Hepatocyte (in vitro differentiated cells): Measurements from ENCODE around the gene ADAMTS14. TPM values are rescaled to one million over a fixed set of nuclear protein-coding genes. Genes with fewer than 3 reads are reported as not detected.

ENCODE experiments used
- DNase-seq: peaks from one replicate; pipeline ENCODE4 v3.0.0-alpha.2; 2016; ENCODE audit warnings: low spot score
- H2AFZ ChIP-seq: fragments of 200-600 bp; sonication (generic); 2 replicates; pipeline ENCODE4 v1.6.0; 2016; ENCODE audit warnings: antibody characterized with exemption, mild to moderate bottlenecking
- H3K27ac ChIP-seq: fragments of 200-600 bp; sonication (generic); 2 replicates; pipeline ENCODE4 v1.5.1; 2016; ENCODE audit warnings: mild to moderate bottlenecking
- H3K27me3 ChIP-seq: fragments of 200-600 bp; sonication (generic); 2 replicates; pipeline ENCODE4 v1.6.1; 2016
- H3K36me3 ChIP-seq: fragments of 200-600 bp; sonication (generic); replicated peaks from 2 replicates; pipeline ENCODE4 v1.5.1; 2016; ENCODE audit warnings: low read depth; ENCODE audit not compliant: insufficient read depth
- H3K4me1 ChIP-seq: fragments of 200-600 bp; sonication (generic); 2 replicates; pipeline ENCODE4 v1.5.1; 2016; ENCODE audit warnings: mild to moderate bottlenecking, moderate library complexity; ENCODE audit not compliant: insufficient read depth
- H3K4me2 ChIP-seq: fragments of 200-600 bp; sonication (generic); 2 replicates; pipeline ENCODE4 v1.6.0; 2016
- H3K4me3 ChIP-seq: fragments of 200-600 bp; sonication (generic); 2 replicates; pipeline ENCODE4 v1.5.1; 2016; ENCODE audit warnings: mild to moderate bottlenecking
- H3K79me2 ChIP-seq: fragments of 200-600 bp; sonication (generic); 2 replicates; pipeline ENCODE4 v1.6.0; 2017; ENCODE audit warnings: mild to moderate bottlenecking
- H3K9me2 ChIP-seq: fragments of 200-600 bp; sonication (generic); replicated peaks from 2 replicates; pipeline ENCODE4 v1.6.0; 2017; ENCODE audit warnings: mild to moderate bottlenecking; ENCODE audit not compliant: insufficient read depth
- H3K9me3 ChIP-seq: fragments of 200-600 bp; sonication (generic); 2 replicates; pipeline ENCODE4 v1.5.1; 2016; ENCODE audit warnings: low read depth, mild to moderate bottlenecking
- H4K20me1 ChIP-seq: fragments of 200-600 bp; sonication (generic); 2 replicates; pipeline ENCODE4 v1.6.0; 2016; ENCODE audit warnings: mild to moderate bottlenecking; ENCODE audit not compliant: insufficient read depth, poor library complexity, severe bottlenecking
- EZH2 ChIP-seq: fragments of 200-600 bp; sonication (generic); IDR thresholded peaks from 2 replicates; pipeline ENCODE4 v1.6.1; 2016; ENCODE audit warnings: antibody characterized with exemption, mild to moderate bottlenecking, borderline replicate concordance
- EZH2phosphoT487 ChIP-seq: fragments of 200-600 bp; sonication (generic); IDR thresholded peaks from one replicate; pipeline ENCODE4 v1.6.1; 2018; ENCODE audit warnings: antibody characterized with exemption, mild to moderate bottlenecking, low read depth, moderate library complexity; ENCODE audit not compliant: unreplicated experiment, severe bottlenecking
- WGBS: methylation state at CpG from one replicate; pipeline ENCODE4 v1.1.6; 2016; ENCODE audit warnings: low lambda C conversion rate; ENCODE audit errors: missing lambda C conversion rate; 5-methylcytosine and 5-hydroxymethylcytosine counted together
- polyA plus RNA-seq: library from polyadenylated mRNA; unstranded; fragments of >200 nt; fragmentation: Nextera tagmentation; extraction: Ambion mirVana; gene quantifications from 2 replicates; pipeline ENCODE4 v1.2.1, GENCODE V29; 2016
- total RNA-seq: library from RNA; depleted of rRNA; stranded (reverse); fragments of >200 nt; gene quantifications from 2 replicates; pipeline ENCODE4 v1.2.3, GENCODE V29; 2014
- TF ChIP-seq, protein P1 (sequence below): fragments of 200-600 bp; sonication (generic); IDR thresholded peaks from 2 replicates; pipeline ENCODE4 v1.5.1; 2016; ENCODE audit warnings: antibody characterized with exemption, mild to moderate bottlenecking; ENCODE audit not compliant: poor library complexity

Gene ADAMTS14
- total and polyA plus RNA-seq, 2 experiments from 2014 or later, result 0.87 to 2.1 TPM

DNA sequence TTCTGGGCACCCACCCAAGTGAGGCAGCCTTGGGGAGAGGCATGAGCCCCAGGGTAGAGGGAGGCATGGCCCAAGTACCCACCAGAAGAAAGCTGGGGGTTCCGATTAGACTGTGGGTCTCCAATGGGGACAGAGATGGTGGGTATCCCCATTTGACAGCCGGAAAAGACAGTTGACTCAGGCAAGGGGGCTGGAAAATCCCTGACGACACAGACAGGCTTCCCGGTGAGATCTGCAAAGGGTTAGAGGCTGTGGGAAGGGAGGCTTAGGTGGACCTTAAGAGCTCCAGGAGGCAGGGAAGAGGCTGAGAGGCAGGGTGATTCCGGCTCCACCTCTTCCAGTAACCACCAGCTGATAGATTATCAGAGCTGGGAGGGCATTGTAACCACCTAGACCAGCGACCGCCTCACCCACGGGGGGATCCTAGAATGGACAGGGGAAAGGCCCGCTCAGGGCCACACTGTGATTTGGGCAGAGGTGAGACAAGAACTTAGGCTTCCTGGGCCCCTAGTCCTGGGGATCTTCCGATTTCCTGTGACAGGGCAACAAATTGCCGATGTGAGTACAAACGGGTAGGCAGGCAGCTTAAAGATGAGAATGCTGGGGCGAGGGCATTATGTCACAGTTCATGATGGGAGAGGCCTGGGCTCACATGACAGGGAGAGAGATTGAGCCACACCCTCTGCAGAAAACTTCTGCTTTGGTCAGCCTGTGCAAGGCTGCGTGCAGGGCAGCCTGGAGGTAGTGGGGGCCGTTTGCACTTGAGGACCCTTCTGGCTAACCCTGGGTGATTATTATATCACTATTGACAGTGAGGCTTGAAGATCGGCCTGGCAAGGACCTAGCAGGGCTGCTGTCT, 107.4 kb downstream of the ADAMTS14 start:
- H3K9me3 ChIP-seq, result no peaks in the 10 kb centered on the region
- no peaks in the 10 kb centered on the region for H3K27me3 ChIP-seq
- H3K79me2 ChIP-seq, result no peaks in the 10 kb centered on the region
- H3K4me3 ChIP-seq, result no peak overlapping the region
- H3K4me1 ChIP-seq, result peaks cover 4% of the 10 kb centered on the region
- H3K4me2 ChIP-seq, result no peak overlapping the region
- no peaks in the 10 kb centered on the region for H3K36me3 ChIP-seq
- no peak overlapping the region for H3K27ac ChIP-seq
- no peak overlapping the region for H2AFZ ChIP-seq
- no peak for TF ChIP-seq EZH2
- TF ChIP-seq, protein P1, sequence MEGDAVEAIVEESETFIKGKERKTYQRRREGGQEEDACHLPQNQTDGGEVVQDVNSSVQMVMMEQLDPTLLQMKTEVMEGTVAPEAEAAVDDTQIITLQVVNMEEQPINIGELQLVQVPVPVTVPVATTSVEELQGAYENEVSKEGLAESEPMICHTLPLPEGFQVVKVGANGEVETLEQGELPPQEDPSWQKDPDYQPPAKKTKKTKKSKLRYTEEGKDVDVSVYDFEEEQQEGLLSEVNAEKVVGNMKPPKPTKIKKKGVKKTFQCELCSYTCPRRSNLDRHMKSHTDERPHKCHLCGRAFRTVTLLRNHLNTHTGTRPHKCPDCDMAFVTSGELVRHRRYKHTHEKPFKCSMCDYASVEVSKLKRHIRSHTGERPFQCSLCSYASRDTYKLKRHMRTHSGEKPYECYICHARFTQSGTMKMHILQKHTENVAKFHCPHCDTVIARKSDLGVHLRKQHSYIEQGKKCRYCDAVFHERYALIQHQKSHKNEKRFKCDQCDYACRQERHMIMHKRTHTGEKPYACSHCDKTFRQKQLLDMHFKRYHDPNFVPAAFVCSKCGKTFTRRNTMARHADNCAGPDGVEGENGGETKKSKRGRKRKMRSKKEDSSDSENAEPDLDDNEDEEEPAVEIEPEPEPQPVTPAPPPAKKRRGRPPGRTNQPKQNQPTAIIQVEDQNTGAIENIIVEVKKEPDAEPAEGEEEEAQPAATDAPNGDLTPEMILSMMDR, result no peak
- no peak for TF ChIP-seq EZH2phosphoT487
- 84% methylated on average over 16 of the region's 16 CpGs for WGBS
- H4K20me1 ChIP-seq, result no peaks in the 10 kb centered on the region
- no peaks in the 10 kb centered on the region for H3K9me2 ChIP-seq
- no peak for DNase-seq

DNA sequence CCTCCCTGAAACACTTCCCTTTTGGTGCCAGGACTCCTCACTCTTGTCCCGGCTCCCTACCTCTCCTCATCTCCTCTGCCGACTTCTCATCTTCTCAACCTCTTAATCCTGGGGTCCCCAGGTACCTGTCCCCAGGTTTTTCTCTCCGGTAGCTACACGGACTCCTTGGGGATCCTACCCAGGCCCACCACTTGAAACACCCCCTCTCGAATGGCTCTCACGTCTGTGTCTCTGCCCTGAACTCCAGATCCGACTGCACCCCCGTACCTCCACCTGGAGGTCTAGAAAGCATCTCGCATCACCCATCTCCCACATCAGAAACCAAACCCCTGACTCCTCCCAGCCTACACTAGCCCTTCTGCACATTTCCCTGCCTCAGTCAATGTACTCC, 108.1 kb downstream of the ADAMTS14 start:
- Histone ChIP-seq H4K20me1 (no peaks in the 10 kb centered on the region), H3K4me2 (no peak overlapping the region), H3K36me3 (no peaks in the 10 kb centered on the region), H3K4me1 (peaks cover 4% of the 10 kb centered on the region), H3K27me3 (no peaks in the 10 kb centered on the region), H3K4me3 (no peak overlapping the region), H3K9me3 (no peaks in the 10 kb centered on the region), H3K79me2 (no peaks in the 10 kb centered on the region), H3K9me2 (no peaks in the 10 kb centered on the region), H3K27ac (no peak overlapping the region), H2AFZ (no peak overlapping the region)
- DNase-seq, result no peak
- WGBS, result 98% methylated on average over 9 of the region's 9 CpGs
- TF ChIP-seq EZH2, result no peak
- TF ChIP-seq, protein P1, result no peak
- no peak for TF ChIP-seq EZH2phosphoT487

DNA sequence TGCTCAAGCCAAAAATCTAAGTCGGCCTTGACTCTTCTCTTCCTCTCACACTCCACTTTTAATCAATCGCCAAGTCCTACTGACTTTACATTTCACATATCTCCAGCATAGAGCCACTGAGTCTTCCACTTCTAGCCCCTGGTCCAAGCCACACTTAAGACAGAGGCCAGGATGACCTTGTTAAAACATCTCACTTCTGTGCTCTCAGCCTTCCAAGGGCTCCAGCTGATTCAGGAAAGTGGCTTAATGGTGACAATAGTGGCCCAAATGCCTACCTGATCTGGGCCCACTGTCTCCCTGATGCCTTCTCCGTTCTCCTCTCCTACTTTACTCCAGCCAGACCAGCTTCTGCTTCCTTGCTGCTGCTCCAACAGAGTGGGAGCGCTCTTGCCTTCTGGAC, 108.5 kb downstream of the ADAMTS14 start:
- Histone ChIP-seq H3K9me2 (no peaks in the 10 kb centered on the region), H3K4me3 (no peak overlapping the region), H2AFZ (no peak overlapping the region), H3K9me3 (no peaks in the 10 kb centered on the region), H3K36me3 (no peaks in the 10 kb centered on the region), H4K20me1 (no peaks in the 10 kb centered on the region), H3K27ac (no peak overlapping the region), H3K4me2 (no peak overlapping the region), H3K4me1 (peaks cover 4% of the 10 kb centered on the region), H3K27me3 (no peaks in the 10 kb centered on the region), H3K79me2 (no peaks in the 10 kb centered on the region)
- DNase-seq, result no peak
- TF ChIP-seq EZH2phosphoT487 (no peak), EZH2 (no peak)
- TF ChIP-seq, protein P1, result no peak
- WGBS, result 99% methylated on average over 4 of the region's 4 CpGs
